GM18519 (cell line): Measurements from ENCODE around the gene KCNN3.

Source experiments
- ATAC-seq: cut with Tn5 transposase; IDR thresholded peaks from one replicate; pipeline ENCODE4 v1.9.1; 2021; ENCODE audit warnings: mild to moderate bottlenecking, moderate library complexity; ENCODE audit not compliant: unreplicated experiment, low FRiP score

The KCNN3 gene

GRCh38 chr1:154756793-154757548 lies 113.1 kb downstream of the KCNN3 start:
- ATAC-seq = no peak

GRCh38 chr1:154755858-154756730 lies 114.0 kb downstream of the KCNN3 start:
- no peak for ATAC-seq

GRCh38 chr1:154753426-154753825 lies 116.7 kb downstream of the KCNN3 start:
- ATAC-seq = no peak

GRCh38 chr1:154752273-154753030 lies 117.6 kb downstream of the KCNN3 start:
- ATAC-seq = no peak

GRCh38 chr1:154751690-154752089 lies 118.4 kb downstream of the KCNN3 start:
- ATAC-seq = no peak

- ATAC-seq = no peak
Observed at GRCh38 chr1:154750681-154751665, 119.1 kb downstream of the KCNN3 start.

GRCh38 chr1:154749078-154749760 lies 120.9 kb downstream of the KCNN3 start:
- ATAC-seq = no peak

GRCh38 chr1:154748405-154748775 lies 121.7 kb downstream of the KCNN3 start:
- ATAC-seq = no peak

- no peak for ATAC-seq
Observed at GRCh38 chr1:154747740-154748404, 122.2 kb downstream of the KCNN3 start.

GRCh38 chr1:154747380-154747739 lies 122.7 kb downstream of the KCNN3 start:
- ATAC-seq = no peak

- no peak for ATAC-seq
Observed at GRCh38 chr1:154746622-154747299, 123.3 kb downstream of the KCNN3 start.

- ATAC-seq = no peak
Observed at GRCh38 chr1:154745750-154746425, 124.2 kb downstream of the KCNN3 start.

- ATAC-seq = no peak
Observed at GRCh38 chr1:154745286-154745731, 124.8 kb downstream of the KCNN3 start.

- no peak for ATAC-seq
Observed at GRCh38 chr1:154744352-154745035, 125.6 kb downstream of the KCNN3 start.

- no peak for ATAC-seq
Observed at GRCh38 chr1:154743526-154744036, 126.5 kb downstream of the KCNN3 start.

GRCh38 chr1:154742606-154743005 lies 127.5 kb downstream of the KCNN3 start:
- ATAC-seq = no peak
